Renal pelvis (tissue), 4 donors: ENCODE results near the gene CPZ. TPM values are rescaled to one million over a fixed set of nuclear protein-coding genes. Genes with fewer than 3 reads are reported as not detected.

Experiments used
- DNase-seq: peaks from one replicate; pipeline ENCODE4 v3.0.0-alpha.2; 2013
- polyA plus RNA-seq, 3 donors: library from polyadenylated mRNA; unstranded; fragments of 120-200 nt; gene quantifications; one replicate each; pipeline ENCODE4 v1.2.1, GENCODE V29; 2013; ENCODE audit not compliant: insufficient read length in 3 of 3

CPZ gene
- polyA plus RNA-seq, 3 donors: 20.5 to 25.2 (median 21.5) TPM

DNA sequence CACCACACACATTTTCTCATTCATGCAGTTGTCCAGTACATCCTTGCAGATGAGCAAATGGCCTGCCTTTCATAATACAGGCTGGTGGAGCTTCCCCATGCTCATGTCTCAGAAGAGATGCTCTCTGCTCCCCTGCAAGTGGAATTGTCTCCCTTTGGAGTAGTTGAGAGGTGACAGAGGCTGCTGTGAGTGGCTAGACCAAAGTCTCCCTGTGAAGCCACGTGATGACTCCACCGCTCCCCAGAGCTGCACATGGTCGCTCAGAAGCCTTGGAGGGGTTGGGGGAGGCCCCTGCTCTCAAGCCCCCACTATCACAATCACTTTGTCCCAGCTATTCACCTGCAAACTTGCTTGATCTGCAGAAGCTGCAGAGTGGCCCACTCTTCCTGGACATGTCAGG is 13.8 kb upstream of the CPZ start:
- DNase-seq: no peak

DNA sequence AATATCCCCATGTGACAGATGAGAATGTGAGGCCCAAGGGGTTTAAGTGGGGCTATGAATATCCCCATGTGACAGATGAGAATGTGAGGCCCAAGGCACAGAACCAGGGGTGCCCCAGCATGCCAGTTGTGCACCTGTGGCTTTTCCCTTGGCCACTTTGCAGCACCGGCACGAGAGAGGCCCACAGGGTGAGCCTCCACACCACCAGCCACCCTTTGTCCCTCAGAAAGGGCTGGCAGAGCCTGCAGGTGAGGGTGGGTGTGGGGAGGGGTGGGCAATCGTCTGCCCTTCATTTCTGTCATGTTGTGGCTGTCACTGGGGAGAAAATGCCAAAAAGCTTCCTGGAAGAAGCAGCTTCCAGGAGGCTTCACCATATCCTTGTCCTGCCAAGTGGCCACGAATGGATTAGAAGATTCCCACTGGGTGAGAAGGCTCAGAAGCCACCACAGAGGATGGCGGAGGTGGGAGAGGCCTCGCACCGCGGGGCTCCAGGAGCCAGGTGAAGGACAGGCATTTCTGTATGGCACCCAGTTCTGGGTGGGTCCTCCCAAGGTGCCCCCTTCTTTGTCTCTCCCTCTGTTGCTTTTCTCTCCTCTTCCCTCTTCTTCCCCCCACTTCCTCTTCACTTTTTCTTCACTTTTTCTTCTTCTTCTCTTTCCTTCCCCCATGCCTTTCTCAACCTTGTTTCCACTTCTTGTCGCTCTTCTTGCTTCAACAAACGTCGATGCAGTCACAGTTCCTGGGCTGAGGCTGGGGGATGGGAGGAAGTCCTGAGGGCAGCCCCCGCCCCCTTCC is 12.8 kb upstream of the CPZ start:
- DNase-seq: no peak

- peak; percentile 87 for DNase-seq
Measured at GRCh38 chr4:8580321-8581093, 12.1 kb upstream of the CPZ start, which contains the start of gene GPR78. Gene GPR78, plus strand, starts transcription at chr4:8580392. Its CDS starts 591 bp downstream, at chr4:8580983.

GRCh38 chr4:8581094-8581861 is 11.3 kb upstream of the CPZ start:
- DNase-seq: no peak

DNA sequence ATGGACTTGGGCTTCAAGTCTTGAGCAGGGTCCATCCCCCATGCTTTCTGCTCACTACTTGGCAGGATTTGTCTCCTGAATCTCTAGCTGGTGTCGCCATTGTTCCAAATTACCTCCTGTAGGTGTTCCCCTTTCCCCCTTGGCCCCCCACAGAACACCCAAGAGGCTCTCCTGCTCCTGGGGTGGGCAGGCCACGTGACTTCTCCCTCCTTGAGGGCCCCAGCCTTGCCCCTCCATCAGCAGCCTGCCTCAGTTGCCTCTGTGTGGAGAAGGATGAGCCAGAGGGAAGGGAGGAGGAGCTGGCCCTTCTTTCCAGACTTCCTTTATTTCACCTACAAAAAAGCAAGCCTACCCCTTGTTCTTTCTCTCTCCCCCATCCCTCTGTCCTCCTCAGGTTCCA is 10.5 kb upstream of the CPZ start:
- no peak for DNase-seq

- no peak for DNase-seq
Measured at GRCh38 chr4:8582436-8582835, 10.1 kb upstream of the CPZ start.

GRCh38 chr4:8582941-8583654 is 9.5 kb upstream of the CPZ start:
- DNase-seq: no peak

DNA sequence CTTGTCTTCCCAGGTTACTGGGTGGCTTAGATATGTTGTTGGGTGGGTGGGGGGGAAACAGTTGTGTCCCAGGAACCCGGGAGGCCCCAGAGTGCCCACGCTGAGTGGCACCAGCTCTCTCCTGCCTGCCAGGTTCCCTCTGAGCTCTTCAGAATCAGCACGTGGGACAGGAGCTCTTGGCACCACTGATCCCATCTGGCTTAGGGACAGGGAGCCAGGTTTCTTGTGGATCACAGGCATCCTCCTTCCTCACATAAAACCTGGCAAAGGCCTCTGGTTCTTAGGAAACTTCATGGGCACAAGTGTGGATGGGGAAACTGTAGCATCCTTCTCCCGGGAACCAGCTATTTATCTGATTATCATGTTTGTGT is 8.9 kb upstream of the CPZ start:
- no peak for DNase-seq

GRCh38 chr4:8585186-8585585 is 7.4 kb upstream of the CPZ start:
- no peak for DNase-seq

- DNase-seq: peak; percentile 68
Measured at GRCh38 chr4:8585721-8586212, 6.8 kb upstream of the CPZ start.

DNA sequence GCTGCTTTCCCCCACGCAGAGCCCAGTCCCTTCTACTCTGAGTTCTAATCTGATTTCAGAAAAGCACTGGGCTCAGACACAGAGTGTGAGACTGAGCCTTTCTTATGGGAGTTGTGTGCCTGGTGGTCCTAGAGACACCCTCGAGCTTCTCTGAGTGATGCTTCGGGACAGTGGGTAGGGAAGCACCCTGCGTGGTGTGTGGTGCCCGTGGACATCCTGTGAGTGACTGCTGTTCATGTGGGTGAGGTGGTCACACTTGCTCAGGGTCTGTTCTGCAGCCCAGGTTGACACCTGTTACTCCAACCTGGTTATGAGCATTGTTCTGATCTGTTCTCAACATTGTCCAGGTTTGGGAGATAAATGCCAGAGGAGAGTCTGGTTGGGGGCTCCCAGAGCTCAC is 6.3 kb upstream of the CPZ start:
- DNase-seq: no peak

DNA sequence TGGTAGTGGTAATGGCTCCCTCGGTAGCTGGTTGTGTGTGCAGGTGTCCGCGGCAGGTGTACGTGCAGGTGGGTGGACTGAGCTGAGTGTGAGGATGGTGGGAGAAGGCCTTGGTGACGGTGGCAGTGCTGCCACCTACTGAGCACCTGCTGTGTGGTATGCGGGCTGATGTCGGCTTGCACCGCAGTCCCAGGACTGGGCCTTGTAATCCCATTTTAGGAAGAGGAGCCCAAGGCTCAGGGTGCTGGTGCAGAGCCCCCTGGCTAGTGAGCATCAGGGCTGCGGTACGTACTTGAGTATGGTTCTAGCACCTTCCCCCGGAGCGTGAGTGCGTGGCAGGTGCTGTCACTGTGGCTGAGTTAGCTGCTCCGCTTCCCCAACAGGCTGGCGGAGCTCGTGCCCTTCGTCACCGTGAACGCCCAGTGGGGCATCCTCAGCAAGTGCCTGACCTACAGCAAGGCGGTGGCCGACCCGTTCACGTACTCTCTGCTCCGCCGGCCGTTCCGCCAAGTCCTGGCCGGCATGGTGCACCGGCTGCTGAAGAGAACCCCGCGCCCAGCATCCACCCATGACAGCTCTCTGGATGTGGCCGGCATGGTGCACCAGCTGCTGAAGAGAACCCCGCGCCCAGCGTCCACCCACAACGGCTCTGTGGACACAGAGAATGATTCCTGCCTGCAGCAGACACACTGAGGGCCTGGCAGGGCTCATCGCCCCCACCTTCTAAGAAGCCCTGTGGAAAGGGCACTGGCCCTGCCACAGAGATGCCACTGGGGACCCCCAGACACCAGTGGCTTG is 5.7 kb upstream of the CPZ start:
- DNase-seq: no peak

DNA sequence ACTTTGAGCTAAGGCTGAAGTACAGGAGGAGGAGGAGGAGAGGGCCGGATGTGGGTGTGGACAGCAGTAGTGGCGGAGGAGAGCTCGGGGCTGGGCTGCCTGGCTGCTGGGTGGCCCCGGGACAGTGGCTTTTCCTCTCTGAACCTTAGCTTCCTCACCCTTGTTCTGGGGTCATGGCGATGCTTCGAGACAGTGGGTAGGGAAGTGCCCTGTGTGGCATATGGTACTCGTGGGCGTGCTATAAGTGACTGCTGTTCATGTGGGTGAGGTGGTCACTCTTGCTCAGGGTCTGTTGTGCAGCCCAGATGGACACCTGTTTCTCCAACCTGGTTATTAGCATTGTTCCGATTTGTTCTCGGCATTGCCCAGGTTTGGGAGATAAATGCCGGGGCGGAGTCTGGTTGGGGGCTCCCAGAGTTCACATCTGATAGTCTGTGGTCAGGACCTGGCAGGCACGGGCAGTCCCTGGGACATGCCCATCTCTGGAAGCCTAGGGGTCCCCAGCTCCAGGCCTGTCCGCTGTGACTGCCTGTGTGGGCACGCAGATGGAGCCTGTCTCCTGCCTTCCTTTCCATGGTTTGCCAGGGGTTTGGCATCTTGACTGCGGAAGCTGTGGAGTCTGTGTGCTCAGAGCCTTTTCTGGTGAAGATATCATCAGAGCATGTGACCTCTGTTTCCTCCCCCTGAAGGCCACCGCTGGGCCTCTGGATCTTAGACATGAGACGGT is 4.9 kb upstream of the CPZ start:
- no peak for DNase-seq

DNA sequence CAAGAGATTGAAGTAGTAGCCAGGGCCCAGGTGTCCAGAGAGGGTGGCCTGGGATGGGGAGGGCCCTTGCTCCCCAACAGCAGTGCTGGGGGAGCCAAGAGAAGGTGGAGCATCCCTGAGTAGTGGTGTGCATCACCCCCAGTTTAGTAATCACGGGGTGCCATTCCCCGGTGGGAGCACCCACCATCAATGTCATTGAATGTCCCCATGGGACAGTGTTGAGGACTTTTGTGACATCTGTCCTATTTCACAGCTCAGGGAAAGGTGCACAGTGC is 4.4 kb upstream of the CPZ start:
- no peak for DNase-seq

DNA sequence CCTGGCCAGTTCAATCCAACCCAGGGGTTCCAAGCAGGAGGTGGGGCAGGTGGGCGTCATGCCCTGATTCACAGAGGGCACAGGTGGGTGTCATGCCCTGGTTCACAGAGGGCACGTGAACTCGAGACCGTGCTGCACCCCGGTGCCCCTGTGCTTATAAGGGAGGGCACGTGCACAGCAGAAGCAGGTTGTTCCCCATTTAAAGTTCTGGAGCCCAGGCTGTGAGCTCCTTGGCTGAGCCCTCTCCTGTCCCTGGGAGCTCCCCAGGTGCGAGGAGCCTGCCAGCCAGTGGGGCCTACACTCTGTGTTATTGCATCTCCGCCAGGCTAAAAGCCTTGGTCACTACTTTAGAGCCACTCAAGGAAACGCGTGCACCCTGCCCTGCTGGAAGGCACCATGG is 3.2 kb upstream of the CPZ start:
- no peak for DNase-seq

GRCh38 chr4:8589823-8590545 is 2.6 kb upstream of the CPZ start:
- no peak for DNase-seq

DNA sequence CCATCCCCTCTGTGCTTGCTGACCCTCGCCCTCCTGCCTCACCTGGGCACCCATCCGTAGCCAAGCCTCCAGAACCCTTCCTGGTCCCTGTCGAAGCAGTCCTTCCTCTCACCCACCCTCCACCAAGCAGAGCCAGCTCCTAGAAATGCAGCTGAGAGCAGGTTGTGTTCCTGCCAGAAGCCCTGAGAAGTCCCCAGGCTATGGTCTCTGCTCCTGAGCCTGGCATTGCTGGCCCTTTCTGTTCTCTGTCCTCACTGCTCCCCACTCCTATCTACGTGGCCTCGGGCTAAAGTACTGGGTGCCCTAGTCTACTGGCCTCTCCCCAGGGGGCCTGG is 2.1 kb upstream of the CPZ start:
- DNase-seq: no peak

DNA sequence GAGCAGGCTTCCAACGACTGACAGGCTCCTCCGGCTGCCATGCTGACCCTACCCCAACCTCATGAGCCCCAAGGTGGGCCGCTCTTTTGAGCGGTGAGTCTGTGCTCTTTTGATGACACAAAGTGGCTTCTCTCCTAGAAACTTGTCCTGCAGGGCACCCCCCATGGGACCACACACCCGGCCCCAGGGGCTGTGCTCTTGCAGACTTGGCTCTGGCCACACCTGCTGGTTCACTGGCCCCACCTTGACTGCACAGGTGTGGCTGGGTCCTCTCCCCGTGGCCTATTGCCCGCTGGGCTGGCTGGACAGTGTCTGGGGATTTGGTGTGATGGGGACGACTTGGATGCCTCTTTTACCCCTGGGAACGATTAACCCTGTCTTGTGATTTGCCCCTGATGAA is 1.5 kb upstream of the CPZ start:
- no peak for DNase-seq

- no peak for DNase-seq
Measured at GRCh38 chr4:8591626-8592365, 769 bp upstream of the CPZ start.
